Measurements from ENCODE around the gene PLCXD1.
"Not testable (repeated sequence)": the region's sequence is repeated elsewhere in the genome, so short reads cannot be mapped to it uniquely, and the experiment has no call there.

Gene PLCXD1

GRCh38 chrX:255923-256331, 25.3 kb upstream of the PLCXD1 start:
- H3K27me3 ChIP-seq (ENCODE audit: low read depth, low read length) = no peaks in the 10 kb centered on the region
- no peak overlapping the region for H3K27ac ChIP-seq (ENCODE audit: low read length)
- H3K4me3 ChIP-seq (ENCODE audit: low read depth in 1 of 2, low read length in 2 of 2) = no peak overlapping the region
- peaks cover 0 to 4% of the 10 kb centered on the region in 2 donors for H3K9me3 ChIP-seq (ENCODE audit: control insufficient read depth in 1 of 2, low read length in 2 of 2)
- H3K4me1 ChIP-seq (ENCODE audit: control insufficient read depth in 1 of 2, insufficient read depth in 2 of 2, low read length in 2 of 2) = no peaks in the 10 kb centered on the region
- no peaks in the 10 kb centered on the region for H3K36me3 ChIP-seq (ENCODE audit: control insufficient read depth in 1 of 2, insufficient read depth in 2 of 2, low read length in 2 of 2)

GRCh38 chrX:257054-257453, 24.1 kb upstream of the PLCXD1 start:
- not testable (repeated sequence) for H3K4me1 ChIP-seq (ENCODE audit: control insufficient read depth in 1 of 2, insufficient read depth in 2 of 2, low read length in 2 of 2); H3K27me3 ChIP-seq (ENCODE audit: low read depth, low read length); H3K4me3 ChIP-seq (ENCODE audit: low read depth in 1 of 2, low read length in 2 of 2); H3K27ac ChIP-seq (ENCODE audit: low read length); H3K9me3 ChIP-seq (ENCODE audit: control insufficient read depth in 1 of 2, low read length in 2 of 2); H3K36me3 ChIP-seq (ENCODE audit: control insufficient read depth in 1 of 2, insufficient read depth in 2 of 2, low read length in 2 of 2)

- Histone ChIP-seq H3K4me3 (ENCODE audit: low read depth in 1 of 2, low read length in 2 of 2) (no peak overlapping the region), H3K4me1 (ENCODE audit: control insufficient read depth in 1 of 2, insufficient read depth in 2 of 2, low read length in 2 of 2) (no peaks in the 10 kb centered on the region), H3K9me3 (ENCODE audit: control insufficient read depth in 1 of 2, low read length in 2 of 2) (peaks cover 0 to 4% of the 10 kb centered on the region in 2 donors), H3K36me3 (ENCODE audit: control insufficient read depth in 1 of 2, insufficient read depth in 2 of 2, low read length in 2 of 2) (no peaks in the 10 kb centered on the region), H3K27ac (ENCODE audit: low read length) (no peak overlapping the region), H3K27me3 (ENCODE audit: low read depth, low read length) (no peaks in the 10 kb centered on the region)
These were observed 23.4 kb upstream of the PLCXD1 start for GRCh38 chrX:257681-258289.

- peaks cover 0 to 4% of the 10 kb centered on the region in 2 donors for H3K9me3 ChIP-seq (ENCODE audit: control insufficient read depth in 1 of 2, low read length in 2 of 2)
- no peaks in the 10 kb centered on the region for H3K36me3 ChIP-seq (ENCODE audit: control insufficient read depth in 1 of 2, insufficient read depth in 2 of 2, low read length in 2 of 2)
- no peak overlapping the region for H3K27ac ChIP-seq (ENCODE audit: low read length)
- no peaks in the 10 kb centered on the region for H3K4me1 ChIP-seq (ENCODE audit: control insufficient read depth in 1 of 2, insufficient read depth in 2 of 2, low read length in 2 of 2)
- H3K27me3 ChIP-seq (ENCODE audit: low read depth, low read length) = no peaks in the 10 kb centered on the region
- no peak overlapping the region for H3K4me3 ChIP-seq (ENCODE audit: low read depth in 1 of 2, low read length in 2 of 2)
These were observed 22.7 kb upstream of the PLCXD1 start for GRCh38 chrX:258291-259040.

DNA sequence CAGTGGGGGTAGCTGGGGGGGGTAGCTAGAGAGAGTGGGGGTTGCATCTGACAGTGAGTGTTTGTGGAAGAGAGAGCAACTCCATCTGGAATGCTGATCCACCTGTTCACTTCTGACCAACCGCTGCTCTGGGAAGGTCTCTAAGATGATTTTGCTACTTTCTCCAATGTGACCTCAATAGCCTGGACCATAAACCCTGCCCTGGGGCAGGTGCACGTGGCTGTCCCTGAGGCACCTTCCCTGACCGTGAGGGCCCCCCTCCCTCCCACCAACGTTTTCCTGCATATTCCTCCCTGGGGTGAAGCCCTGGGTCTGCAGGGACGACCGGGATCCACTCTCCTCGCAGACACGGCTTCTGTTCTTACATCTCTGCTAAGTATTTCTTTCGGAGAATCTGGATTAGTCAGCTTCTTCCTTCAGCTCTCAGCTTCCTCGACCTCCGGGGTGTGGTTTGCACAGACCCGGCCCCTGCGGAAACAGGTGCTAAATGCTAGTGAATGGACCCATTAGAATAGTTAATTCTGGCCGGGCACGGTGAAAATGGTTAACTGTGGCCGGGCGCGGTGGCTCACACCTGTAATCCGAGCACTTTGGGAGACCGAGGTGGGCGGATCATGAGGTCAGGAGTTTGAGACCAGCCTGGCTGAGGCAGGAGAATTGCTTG, 21.4 kb upstream of the PLCXD1 start:
- H3K36me3 ChIP-seq (ENCODE audit: control insufficient read depth in 1 of 2, insufficient read depth in 2 of 2, low read length in 2 of 2) = no peaks in the 10 kb centered on the region
- H3K27ac ChIP-seq (ENCODE audit: low read length) = no peak overlapping the region
- peaks cover 0 to 4% of the 10 kb centered on the region in 2 donors for H3K9me3 ChIP-seq (ENCODE audit: control insufficient read depth in 1 of 2, low read length in 2 of 2)
- H3K4me1 ChIP-seq (ENCODE audit: control insufficient read depth in 1 of 2, insufficient read depth in 2 of 2, low read length in 2 of 2) = no peaks in the 10 kb centered on the region
- no peak overlapping the region for H3K4me3 ChIP-seq (ENCODE audit: low read depth in 1 of 2, low read length in 2 of 2)
- H3K27me3 ChIP-seq (ENCODE audit: low read depth, low read length) = no peaks in the 10 kb centered on the region

DNA sequence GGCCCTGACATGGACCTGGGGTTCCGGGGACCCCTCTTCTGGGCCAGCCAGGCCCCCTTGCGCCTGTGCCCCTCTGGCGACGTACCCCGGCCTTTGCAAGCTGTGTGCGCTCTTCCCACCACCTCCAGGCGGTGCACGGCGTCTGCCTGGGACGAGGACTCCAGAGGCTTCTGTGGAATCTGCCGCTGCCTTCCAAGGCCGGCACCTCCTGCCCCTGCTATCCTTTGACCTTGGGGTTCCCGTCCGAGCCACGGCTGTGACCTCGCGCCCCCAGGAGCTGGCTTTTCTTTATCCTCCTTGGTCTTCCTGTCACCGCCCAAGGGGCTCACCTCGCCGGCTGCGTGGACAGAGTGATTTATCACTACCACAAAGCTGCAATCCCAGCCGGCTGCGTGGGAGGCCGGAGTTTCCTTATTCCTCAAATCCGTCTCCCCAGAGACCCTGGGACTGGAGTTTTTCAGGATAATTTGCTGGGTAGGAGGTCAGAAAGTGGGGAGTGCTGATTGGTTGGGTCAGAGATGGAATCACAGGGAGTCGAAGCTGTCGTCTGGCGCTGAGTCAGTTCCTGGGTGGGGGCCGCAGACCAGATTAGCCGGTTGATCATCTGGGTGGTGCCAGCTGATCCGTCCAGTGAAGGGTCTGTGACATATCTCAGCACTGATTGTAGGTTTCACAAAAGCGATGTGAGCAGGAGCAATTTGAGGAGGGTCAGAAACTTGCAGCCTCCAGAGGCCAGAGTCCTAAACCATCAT, 19.8 kb upstream of the PLCXD1 start:
- H3K27ac ChIP-seq (ENCODE audit: low read length) = no peak overlapping the region
- no peaks in the 10 kb centered on the region for H3K36me3 ChIP-seq (ENCODE audit: control insufficient read depth in 1 of 2, insufficient read depth in 2 of 2, low read length in 2 of 2)
- H3K27me3 ChIP-seq (ENCODE audit: low read depth, low read length) = no peaks in the 10 kb centered on the region
- H3K4me3 ChIP-seq (ENCODE audit: low read depth in 1 of 2, low read length in 2 of 2) = no peak overlapping the region
- no peaks in the 10 kb centered on the region for H3K4me1 ChIP-seq (ENCODE audit: control insufficient read depth in 1 of 2, insufficient read depth in 2 of 2, low read length in 2 of 2)
- peaks cover 0 to 4% of the 10 kb centered on the region in 2 donors for H3K9me3 ChIP-seq (ENCODE audit: control insufficient read depth in 1 of 2, low read length in 2 of 2)

DNA sequence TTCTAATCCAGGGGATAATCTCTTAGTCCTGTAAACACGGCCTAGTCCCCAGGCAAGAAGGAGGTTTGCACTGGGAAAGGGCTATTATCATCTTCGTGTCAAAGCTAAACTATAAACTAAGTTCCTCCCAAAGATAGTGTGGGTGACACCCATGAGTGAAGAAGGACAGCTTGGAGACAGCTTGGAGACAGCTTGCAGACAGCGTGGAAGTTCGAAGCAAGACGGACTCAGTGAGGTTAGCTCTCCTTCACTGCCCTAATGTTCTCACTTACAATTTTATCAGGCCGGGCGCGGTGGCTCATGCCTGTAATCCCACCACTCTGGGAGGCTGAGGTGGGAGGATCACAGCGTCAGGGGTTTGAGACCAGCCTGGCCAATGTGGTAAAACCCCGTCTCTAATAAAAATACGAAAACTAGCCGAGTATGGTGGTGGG, 19.2 kb upstream of the PLCXD1 start:
- no peak overlapping the region for H3K4me3 ChIP-seq (ENCODE audit: low read depth in 1 of 2, low read length in 2 of 2)
- H3K27me3 ChIP-seq (ENCODE audit: low read depth, low read length) = no peaks in the 10 kb centered on the region
- no peak overlapping the region for H3K27ac ChIP-seq (ENCODE audit: low read length)

GRCh38 chrX:262381-262909, 18.7 kb upstream of the PLCXD1 start:
- Histone ChIP-seq H3K27ac (ENCODE audit: low read length) (no peak overlapping the region), H3K4me1 (ENCODE audit: control insufficient read depth in 1 of 2, insufficient read depth in 2 of 2, low read length in 2 of 2) (no peaks in the 10 kb centered on the region), H3K27me3 (ENCODE audit: low read depth, low read length) (no peaks in the 10 kb centered on the region), H3K4me3 (ENCODE audit: low read depth in 1 of 2, low read length in 2 of 2) (no peak overlapping the region), H3K36me3 (ENCODE audit: control insufficient read depth in 1 of 2, insufficient read depth in 2 of 2, low read length in 2 of 2) (no peaks in the 10 kb centered on the region), H3K9me3 (ENCODE audit: control insufficient read depth in 1 of 2, low read length in 2 of 2) (peaks cover 0 to 2% of the 10 kb centered on the region in 2 donors)

More for the DNA sequence above, 19.2 kb upstream of the PLCXD1 start:
- H3K9me3 ChIP-seq (ENCODE audit: control insufficient read depth in 1 of 2, low read length in 2 of 2) = peaks cover 0 to 4% of the 10 kb centered on the region in 2 donors
- no peaks in the 10 kb centered on the region for H3K4me1 ChIP-seq (ENCODE audit: control insufficient read depth in 1 of 2, insufficient read depth in 2 of 2, low read length in 2 of 2)
- H3K36me3 ChIP-seq (ENCODE audit: control insufficient read depth in 1 of 2, insufficient read depth in 2 of 2, low read length in 2 of 2) = no peaks in the 10 kb centered on the region

- not testable (repeated sequence) for H3K4me1 ChIP-seq (ENCODE audit: control insufficient read depth in 1 of 2, insufficient read depth in 2 of 2, low read length in 2 of 2); H3K36me3 ChIP-seq (ENCODE audit: control insufficient read depth in 1 of 2, insufficient read depth in 2 of 2, low read length in 2 of 2); H3K4me3 ChIP-seq (ENCODE audit: low read depth in 1 of 2, low read length in 2 of 2); H3K9me3 ChIP-seq (ENCODE audit: control insufficient read depth in 1 of 2, low read length in 2 of 2); H3K27ac ChIP-seq (ENCODE audit: low read length); H3K27me3 ChIP-seq (ENCODE audit: low read depth, low read length)
These were observed 17.2 kb upstream of the PLCXD1 start for GRCh38 chrX:264006-264405.

DNA sequence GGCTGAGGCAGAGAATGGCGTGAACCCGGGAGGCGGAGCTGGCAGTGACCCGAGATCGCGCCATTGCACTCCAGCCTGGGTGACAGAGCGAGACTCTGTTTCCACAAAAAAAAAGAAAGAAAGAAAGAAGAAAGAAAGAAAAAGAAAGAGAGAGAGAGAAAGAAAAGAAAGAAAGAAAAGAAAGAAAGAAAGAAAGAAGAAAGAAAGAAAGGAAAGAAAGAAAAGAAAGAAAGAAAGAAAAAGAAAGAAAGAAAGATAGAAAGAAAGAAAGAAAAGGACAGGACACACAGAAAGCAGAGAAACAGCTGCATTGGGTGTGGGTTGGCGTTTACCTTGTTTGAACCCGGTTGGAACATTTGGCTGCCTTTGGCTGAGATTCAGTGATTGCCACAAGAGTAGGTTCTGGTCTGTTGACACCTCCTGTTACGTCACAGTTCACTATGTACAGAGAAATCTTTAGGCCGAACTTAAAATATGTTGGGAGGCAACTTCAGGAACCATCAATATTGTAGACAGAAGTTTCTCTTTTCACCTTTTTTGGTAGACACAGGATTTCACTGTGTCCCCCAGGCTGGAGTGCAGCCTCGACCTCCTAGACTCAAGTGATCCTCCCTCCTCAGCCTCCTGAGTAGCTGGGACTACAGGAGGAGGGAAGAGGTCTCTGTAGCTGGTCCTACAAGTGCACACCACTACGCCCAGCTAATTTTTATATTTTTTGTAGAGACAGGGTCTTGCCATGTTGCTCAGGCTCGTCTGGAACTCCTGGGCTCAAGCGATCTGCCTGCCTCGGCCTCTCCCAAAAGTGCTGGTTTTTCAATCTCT, 16.3 kb upstream of the PLCXD1 start:
- H3K4me1 ChIP-seq (ENCODE audit: control insufficient read depth in 1 of 2, insufficient read depth in 2 of 2, low read length in 2 of 2) = no peaks in the 10 kb centered on the region
- no peaks in the 10 kb centered on the region for H3K27me3 ChIP-seq (ENCODE audit: low read depth, low read length)
- H3K4me3 ChIP-seq (ENCODE audit: low read depth in 1 of 2, low read length in 2 of 2) = no peak overlapping the region
- H3K27ac ChIP-seq (ENCODE audit: low read length) = no peak overlapping the region
- H3K36me3 ChIP-seq (ENCODE audit: control insufficient read depth in 1 of 2, insufficient read depth in 2 of 2, low read length in 2 of 2) = no peaks in the 10 kb centered on the region
- no peaks in the 10 kb centered on the region for H3K9me3 ChIP-seq (ENCODE audit: control insufficient read depth in 1 of 2, low read length in 2 of 2)
